Neuronal stem cell (in vitro differentiated cells): ENCODE measurements around the gene GFOD2.

ENCODE experiments used
- DNase-seq: peaks from one replicate; pipeline ENCODE4 v3.0.0-alpha.2; 2013; ENCODE audit warnings: low spot score
- H2AFZ ChIP-seq: one replicate; pipeline ENCODE4 v1.6.1; 2013; ENCODE audit warnings: mild to moderate bottlenecking, low read length, inconsistent platforms
- H2AK5ac ChIP-seq: 2 replicates; pipeline ENCODE4 v1.6.1; 2013; ENCODE audit warnings: low read depth, mild to moderate bottlenecking, inconsistent platforms, low read length, moderate library complexity, mixed read lengths
- H2BK120ac ChIP-seq: 2 replicates; pipeline ENCODE4 v1.6.1; 2013; ENCODE audit warnings: low read depth, mild to moderate bottlenecking, inconsistent platforms, low read length, moderate library complexity, mixed read lengths
- H2BK12ac ChIP-seq: one replicate; pipeline ENCODE4 v1.6.1; 2013; ENCODE audit warnings: low read length, inconsistent platforms
- H2BK15ac ChIP-seq: 2 replicates; pipeline ENCODE4 v1.6.1; 2013; ENCODE audit warnings: mild to moderate bottlenecking, low read length, inconsistent platforms, mixed read lengths
- H2BK5ac ChIP-seq: one replicate; pipeline ENCODE4 v1.6.1; 2013; ENCODE audit warnings: inconsistent platforms, mild to moderate bottlenecking, low read length, moderate library complexity
- H3K14ac ChIP-seq: one replicate; pipeline ENCODE4 v1.6.1; 2013; ENCODE audit warnings: low read length, inconsistent platforms
- H3K18ac ChIP-seq: 2 replicates; pipeline ENCODE4 v1.6.1; 2013; ENCODE audit warnings: low read length, inconsistent platforms
- H3K23ac ChIP-seq: 2 replicates; pipeline ENCODE4 v1.6.1; 2013; ENCODE audit warnings: low read depth, mild to moderate bottlenecking, mixed read lengths, low read length, inconsistent platforms; ENCODE audit not compliant: poor library complexity
- H3K27ac ChIP-seq: replicated peaks from 3 replicates; pipeline ENCODE4 v1.5.1; 2013; ENCODE audit warnings: low read length, inconsistent platforms
- H3K27me3 ChIP-seq, 3 experiments: 2 replicates each; pipeline ENCODE4 v1.6.1; 2013; ENCODE audit warnings: low read length in 3 of 3, mild to moderate bottlenecking in 2 of 3, inconsistent platforms in 1 of 3, low read depth in 1 of 3, mixed read lengths in 1 of 3, moderate library complexity in 1 of 3; ENCODE audit not compliant: control insufficient read depth in 3 of 3, insufficient read depth in 3 of 3
- H3K36me3 ChIP-seq, 2 donors: replicated peaks in 1 of 2; 2 replicates each; pipeline ENCODE4 v1.6.1; 2013; ENCODE audit warnings: low read length in 2 of 2; ENCODE audit not compliant: control insufficient read depth in 2 of 2, insufficient read depth in 2 of 2
- H3K4ac ChIP-seq: 2 replicates; pipeline ENCODE4 v1.6.1; 2013; ENCODE audit warnings: inconsistent platforms, mild to moderate bottlenecking, low read length, moderate library complexity
- H3K4me1 ChIP-seq, 2 donors: 1 replicate in 1 of 2; 2 replicates in 1 of 2; pipeline ENCODE4 v1.6.1; 2013; ENCODE audit warnings: low read length in 2 of 2, low read depth in 1 of 2; ENCODE audit not compliant: control insufficient read depth in 2 of 2, insufficient read depth in 1 of 2
- H3K4me2 ChIP-seq: one replicate; pipeline ENCODE4 v1.6.1; 2013; ENCODE audit warnings: mild to moderate bottlenecking, low read length, inconsistent platforms; ENCODE audit not compliant: insufficient read depth, poor library complexity, severe bottlenecking
- H3K4me3 ChIP-seq, 2 donors: 2 replicates each; pipeline ENCODE4 v1.5.1; 2013; ENCODE audit warnings: low read length in 2 of 2, mild to moderate bottlenecking in 2 of 2, inconsistent platforms in 1 of 2, moderate library complexity in 1 of 2
- H3K79me1 ChIP-seq: one replicate; pipeline ENCODE4 v1.6.1; 2013; ENCODE audit warnings: low read depth, mild to moderate bottlenecking, inconsistent platforms, low read length, moderate library complexity
- H3K9ac ChIP-seq: one replicate; pipeline ENCODE4 v1.6.1; 2013; ENCODE audit warnings: mild to moderate bottlenecking, low read depth, low read length, inconsistent platforms; ENCODE audit not compliant: poor library complexity
- H3K9me3 ChIP-seq, 2 donors: replicated peaks in 1 of 2; 2 replicates each; pipeline versions ENCODE3 to v1.6.1; 2013; ENCODE audit warnings: low read length in 2 of 2, mild to moderate bottlenecking in 2 of 2, inconsistent platforms in 1 of 2, low read depth in 1 of 2, mixed read lengths in 1 of 2, moderate library complexity in 1 of 2; ENCODE audit not compliant: control insufficient read depth in 2 of 2, insufficient read depth in 1 of 2
- H4K8ac ChIP-seq: one replicate; pipeline ENCODE4 v1.6.1; 2013; ENCODE audit warnings: low read depth, mild to moderate bottlenecking, inconsistent platforms, low read length, moderate library complexity
- H4K91ac ChIP-seq: one replicate; pipeline ENCODE4 v1.6.1; 2013; ENCODE audit warnings: low read length, low read depth, mild to moderate bottlenecking, inconsistent platforms; ENCODE audit not compliant: poor library complexity
- WGBS, 2 donors: extraction: QIAGEN DNeasy Blood & Tissue Kit; methylation state at CpG; one replicate each; pipeline ENCODE4 v1.1.7; 2013; ENCODE audit warnings: missing lambda C conversion rate in 2 of 2, mixed read lengths in 1 of 2; ENCODE audit not compliant: insufficient read length in 2 of 2, insufficient replicate concordance in 1 of 2; ENCODE audit errors: extremely low coverage in 2 of 2; 5-methylcytosine and 5-hydroxymethylcytosine counted together

The GFOD2 gene

DNA sequence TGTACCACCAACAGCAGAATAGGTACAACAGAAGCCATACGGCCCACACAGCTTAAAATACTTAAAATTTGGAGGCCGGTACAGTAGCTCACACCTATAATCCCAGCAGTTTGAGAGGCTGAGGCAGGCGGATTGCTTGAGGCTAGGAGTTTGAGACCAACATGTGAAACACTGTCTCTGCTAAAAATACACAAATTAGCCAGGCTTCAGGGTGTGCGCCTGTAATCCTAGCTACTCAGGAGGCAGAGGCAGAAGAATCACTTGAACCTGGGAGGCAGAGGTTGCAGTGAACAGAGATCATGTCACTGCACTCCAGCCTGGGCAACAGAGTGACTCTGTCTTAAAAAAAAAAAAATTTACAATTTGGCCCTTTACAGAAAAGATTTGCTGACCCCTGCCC, 17.0 kb downstream of the GFOD2 start:
- Histone ChIP-seq H2BK120ac (no peak overlapping the region), H2BK15ac (no peak overlapping the region), H3K27ac (no peak overlapping the region), H4K91ac (no peak overlapping the region), H3K4me1 (no peaks in the 10 kb centered on the region), H3K4ac (no peak overlapping the region), H3K27me3 (no peaks in the 10 kb centered on the region), H4K8ac (no peak overlapping the region), H3K23ac (no peak overlapping the region), H3K9ac (no peak overlapping the region), H3K79me1 (peaks cover 2% of the 10 kb centered on the region), H3K14ac (no peak overlapping the region), H3K9me3 (peaks cover 3 to 13% of the 10 kb centered on the region in 2 donors), H3K4me2 (no peak overlapping the region), H2BK5ac (no peak overlapping the region), H3K4me3 (no peak overlapping the region), H2BK12ac (no peak overlapping the region), H3K18ac (no peak overlapping the region), H2AK5ac (no peak overlapping the region), H2AFZ (no peak overlapping the region), H3K36me3 (peaks cover 5 to 19% of the 10 kb centered on the region in 2 donors)
- WGBS, 2 donors = no CpG with 5 or more reads among the region's 4 CpGs
- DNase-seq = no peak

DNA sequence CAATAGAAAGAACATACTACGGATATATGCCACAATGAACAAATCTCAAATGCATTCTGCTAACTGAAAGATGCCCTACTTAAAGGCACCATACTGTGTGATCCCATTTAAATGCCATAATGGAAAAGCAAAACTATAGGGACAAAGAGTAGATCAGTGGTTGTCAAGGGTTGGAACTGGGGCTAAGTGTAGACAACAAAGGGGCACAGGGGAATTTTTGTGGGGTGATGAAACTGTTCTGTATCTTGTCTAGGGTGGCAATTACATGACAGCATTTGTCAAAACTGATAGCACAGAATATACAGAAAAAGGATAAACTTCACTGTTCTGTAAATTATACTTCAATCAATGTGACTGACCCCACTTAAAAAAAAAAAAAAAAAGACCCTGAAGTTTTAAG, 17.7 kb downstream of the GFOD2 start:
- H2AK5ac ChIP-seq = no peak overlapping the region
- no peak overlapping the region for H3K14ac ChIP-seq
- no peaks in the 10 kb centered on the region for H3K4me1 ChIP-seq
- H2BK120ac ChIP-seq = no peak overlapping the region
- H4K91ac ChIP-seq = no peak overlapping the region
- no peak overlapping the region for H2BK15ac ChIP-seq
- no peak overlapping the region for H3K9ac ChIP-seq
- H3K4me3 ChIP-seq = no peak overlapping the region
- H3K36me3 ChIP-seq = peaks cover 6 to 19% of the 10 kb centered on the region in 2 donors
- peaks cover 2% of the 10 kb centered on the region for H3K79me1 ChIP-seq
- H2BK5ac ChIP-seq = no peak overlapping the region
- no peak overlapping the region for H3K18ac ChIP-seq
- H3K4me2 ChIP-seq = no peak overlapping the region
- WGBS, 2 donors = no CpG with 5 or more reads among the region's 1 CpG
- no peak overlapping the region for H3K4ac ChIP-seq
- no peaks in the 10 kb centered on the region for H3K27me3 ChIP-seq
- H3K27ac ChIP-seq = no peak overlapping the region
- no peak for DNase-seq
- H4K8ac ChIP-seq = no peak overlapping the region
- H2BK12ac ChIP-seq = no peak overlapping the region
- no peak overlapping the region for H2AFZ ChIP-seq
- peaks cover 3 to 13% of the 10 kb centered on the region in 2 donors for H3K9me3 ChIP-seq
- no peak overlapping the region for H3K23ac ChIP-seq

DNA sequence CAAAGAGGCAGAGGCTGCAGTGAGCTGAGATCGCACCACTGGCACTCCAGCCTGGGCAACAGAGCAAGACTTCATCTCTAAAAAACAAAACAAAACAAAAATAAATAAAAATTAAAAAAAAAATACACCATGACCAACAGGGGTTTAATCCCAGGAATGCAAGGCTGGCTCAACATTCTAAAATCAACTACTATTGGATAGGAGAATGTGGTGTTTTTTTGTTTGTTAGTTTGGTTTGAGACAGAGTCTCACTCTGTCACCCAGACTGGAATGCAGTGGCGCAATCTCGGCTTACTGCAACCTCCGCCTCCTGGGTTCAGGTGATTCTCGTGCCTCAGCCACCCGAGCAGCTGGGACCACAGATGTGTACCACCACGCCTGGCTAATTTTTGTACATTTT, 19.9 kb downstream of the GFOD2 start:
- H3K4ac ChIP-seq = no peak overlapping the region
- DNase-seq = no peak
- H2AFZ ChIP-seq = no peak overlapping the region
- H3K14ac ChIP-seq = no peak overlapping the region
- no CpG with 5 or more reads among the region's 7 CpGs for WGBS, 2 donors
- H3K4me2 ChIP-seq = no peak overlapping the region
- H2BK15ac ChIP-seq = no peak overlapping the region
- H3K27ac ChIP-seq = no peak overlapping the region
- peaks cover 3 to 19% of the 10 kb centered on the region in 2 donors for H3K36me3 ChIP-seq
- no peak overlapping the region for H3K4me3 ChIP-seq
- no peak overlapping the region for H3K23ac ChIP-seq
- no peaks in the 10 kb centered on the region for H3K4me1 ChIP-seq
- H2AK5ac ChIP-seq = no peak overlapping the region
- H3K27me3 ChIP-seq = no peaks in the 10 kb centered on the region
- no peak overlapping the region for H2BK5ac ChIP-seq
- no peak overlapping the region for H2BK120ac ChIP-seq
- H3K18ac ChIP-seq = no peak overlapping the region
- H3K79me1 ChIP-seq = no peaks in the 10 kb centered on the region
- H3K9me3 ChIP-seq = peaks cover 3 to 13% of the 10 kb centered on the region in 2 donors
- no peak overlapping the region for H2BK12ac ChIP-seq
- H3K9ac ChIP-seq = no peak overlapping the region
- H4K91ac ChIP-seq = no peak overlapping the region
- no peak overlapping the region for H4K8ac ChIP-seq

DNA sequence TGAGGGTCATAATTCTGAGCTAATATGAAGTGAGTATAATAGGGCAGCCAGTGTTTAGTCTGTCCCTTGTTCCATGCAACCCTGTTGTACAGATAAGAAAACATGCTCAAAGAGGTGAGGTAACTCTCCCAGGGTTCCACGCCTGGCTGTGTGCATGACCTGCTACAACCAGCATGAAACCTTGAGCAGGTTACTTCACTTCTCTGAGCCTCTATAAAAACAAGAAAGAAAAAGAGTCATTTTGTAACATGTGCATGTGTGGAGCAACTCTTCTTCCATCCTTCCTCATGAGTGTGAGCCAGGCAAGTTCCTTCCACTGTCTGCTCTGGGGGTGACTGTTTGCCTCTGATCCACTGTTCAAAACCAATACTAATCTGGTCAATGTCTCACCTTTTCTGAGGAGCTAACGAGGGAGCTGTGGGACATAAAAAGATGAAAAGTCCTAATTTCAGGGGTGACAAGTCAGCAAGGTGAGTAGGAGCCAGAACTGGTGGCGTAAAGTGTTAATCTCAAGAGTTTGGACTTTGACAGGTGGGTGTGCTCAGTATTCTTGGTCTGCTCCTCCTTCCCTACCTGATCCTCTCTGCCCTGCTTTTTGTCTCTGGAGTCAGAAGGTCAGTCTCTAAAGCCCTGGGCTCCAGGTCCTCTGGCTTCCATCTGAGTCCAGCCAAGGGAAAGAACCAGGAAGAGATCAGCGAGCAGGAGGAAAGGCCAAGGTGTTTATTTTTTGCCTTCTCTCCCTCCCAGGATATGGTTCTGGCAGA, 21.5 kb downstream of the GFOD2 start:
- H3K4me2 ChIP-seq = no peak overlapping the region
- no peak overlapping the region for H3K18ac ChIP-seq
- H4K91ac ChIP-seq = no peak overlapping the region
- H3K27ac ChIP-seq = no peak overlapping the region
- H3K4ac ChIP-seq = no peak overlapping the region
- H3K79me1 ChIP-seq = no peaks in the 10 kb centered on the region
- no peak overlapping the region for H2BK12ac ChIP-seq
- no peak overlapping the region for H3K9ac ChIP-seq
- no peak overlapping the region for H2BK15ac ChIP-seq
- H3K14ac ChIP-seq = no peak overlapping the region
- H3K36me3 ChIP-seq = peaks cover 3 to 19% of the 10 kb centered on the region in 2 donors
- no peak overlapping the region for H3K4me3 ChIP-seq
- H3K4me1 ChIP-seq = no peaks in the 10 kb centered on the region
- H3K27me3 ChIP-seq = no peaks in the 10 kb centered on the region
- WGBS, 2 donors = no CpG with 5 or more reads among the region's 4 CpGs
- no peak overlapping the region for H3K23ac ChIP-seq
- H2BK5ac ChIP-seq = no peak overlapping the region
- H2AFZ ChIP-seq = no peak overlapping the region
- no peak overlapping the region for H2AK5ac ChIP-seq
- peaks cover 3 to 13% of the 10 kb centered on the region in 2 donors for H3K9me3 ChIP-seq
- H2BK120ac ChIP-seq = no peak overlapping the region
- no peak for DNase-seq
- H4K8ac ChIP-seq = no peak overlapping the region
